Activated CD4-positive, alpha-beta T cell treated with anti-CD3 and anti-CD28 coated beads, Interleukin-2, amount 10 ng/mL, durations not matched to agents 7 days and 5 days (primary cell): Measurements from ENCODE around the gene KRTAP10-5. TPM values are rescaled to one million over a fixed set of nuclear protein-coding genes. Genes with fewer than 3 reads are reported as not detected.
"Not testable (repeated sequence)": the region's sequence is repeated elsewhere in the genome, so short reads cannot be mapped to it uniquely, and the experiment has no call there.

Experiments used
- CTCF ChIA-PET: fragments of 350-600 bp; sonication (Branson Sonifier 250); formaldehyde crosslinking; loops from one replicate; lab custom pipeline; 2021; ENCODE audit warnings: antibody characterized with exemption; lab: Charles Lee
- POLR2A ChIA-PET: fragments of 350-600 bp; sonication (Branson Sonifier 250); formaldehyde crosslinking; loops from one replicate; lab custom pipeline; 2021; ENCODE audit warnings: antibody characterized with exemption; lab: Charles Lee
- DNase-seq: peaks from one replicate; pipeline ENCODE4 v3.0.0-alpha.2; 2020
- H3K27ac Mint-ChIP-seq: one replicate; pipeline ENCODE4 v1.8.0; 2021; ENCODE audit warnings: mild to moderate bottlenecking, moderate library complexity, mixed read lengths
- H3K27me3 Mint-ChIP-seq: one replicate; pipeline ENCODE4 v1.8.0; 2021; ENCODE audit warnings: mixed read lengths
- H3K36me3 Mint-ChIP-seq: one replicate; pipeline ENCODE4 v1.8.0; 2021; ENCODE audit warnings: low read depth, mixed read lengths
- H3K4me1 Mint-ChIP-seq: one replicate; pipeline ENCODE4 v1.8.0; 2021; ENCODE audit warnings: mixed read lengths
- H3K4me3 Mint-ChIP-seq: one replicate; pipeline ENCODE4 v1.8.0; 2021; ENCODE audit warnings: mild to moderate bottlenecking, moderate library complexity, mixed read lengths
- H3K9me3 Mint-ChIP-seq: one replicate; pipeline ENCODE4 v1.8.0; 2021; ENCODE audit warnings: mixed read lengths
- total RNA-seq, 2 experiments: library from RNA; stranded (reverse); gene quantifications; one replicate each; pipeline ENCODE4 v1.2.3, GENCODE V29; 2021

KRTAP10-5 gene
- total RNA-seq, 2 experiments from 2014 or later, result not detected

DNA sequence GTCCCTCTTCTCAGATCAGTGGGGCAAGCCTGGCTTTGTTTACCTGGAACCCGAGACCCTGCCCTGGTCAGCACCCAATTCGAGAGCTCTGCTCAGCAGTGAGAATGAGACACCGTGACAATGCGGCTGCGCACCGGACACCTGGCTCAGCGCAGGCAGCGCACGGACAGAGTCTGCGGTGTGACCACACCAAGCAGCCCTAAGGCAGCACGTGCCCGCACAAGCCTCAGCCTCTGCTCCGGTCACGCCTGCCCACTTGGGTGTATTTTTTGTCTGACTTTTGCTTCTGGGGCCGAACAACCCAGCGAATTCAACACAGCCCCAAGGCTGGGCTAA lies 36.2 kb upstream of the KRTAP10-5 start:
- Mint-ChIP-seq H3K4me3 (no peak overlapping the region), H3K36me3 (peaks cover 28% of the 10 kb centered on the region), H3K27me3 (no peaks in the 10 kb centered on the region), H3K27ac (peak overlapping the region; percentile 48), H3K9me3 (peaks cover 30% of the 10 kb centered on the region), H3K4me1 (peaks cover 30% of the 10 kb centered on the region)
- ChIA-PET POLR2A (no interaction called here), CTCF (no interaction called here)
- no peak for DNase-seq

DNA sequence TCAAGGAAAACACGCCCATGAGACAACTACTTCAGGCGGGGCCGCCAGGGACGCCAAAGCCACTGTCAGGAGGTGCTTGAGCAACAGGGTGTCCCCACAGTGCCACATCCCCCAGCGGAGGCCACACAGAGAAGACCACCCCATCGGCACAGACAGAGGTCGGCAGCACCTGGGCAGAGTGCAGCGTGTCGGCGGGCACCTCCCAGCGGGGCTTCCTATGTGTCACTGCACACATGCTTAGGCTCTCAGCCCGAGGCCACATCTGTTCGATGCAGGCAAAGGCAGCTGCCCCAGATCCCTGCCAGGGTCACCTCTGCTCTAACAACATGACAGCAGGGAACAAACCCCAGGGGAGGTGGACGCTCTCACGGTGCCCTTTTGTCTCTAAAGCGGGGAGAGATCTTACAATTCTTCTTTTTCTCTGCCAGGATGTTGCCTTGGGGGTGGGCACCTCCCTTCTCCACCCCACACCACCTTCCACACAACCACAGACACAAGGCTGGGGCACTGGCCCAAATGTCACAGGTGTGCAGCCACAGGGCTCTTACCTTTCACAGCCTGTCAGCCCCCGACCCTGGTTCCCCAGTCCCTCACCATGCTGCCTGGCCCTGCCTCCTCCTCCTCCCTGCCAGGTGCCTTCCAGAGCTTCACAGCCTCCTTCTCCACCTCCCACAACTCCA lies 35.6 kb upstream of the KRTAP10-5 start:
- peaks cover 30% of the 10 kb centered on the region for H3K4me1 Mint-ChIP-seq
- ChIA-PET CTCF (no interaction called here), POLR2A (no interaction called here)
- no peak overlapping the region for H3K4me3 Mint-ChIP-seq
- no peaks in the 10 kb centered on the region for H3K27me3 Mint-ChIP-seq
- H3K9me3 Mint-ChIP-seq, result peaks cover 35% of the 10 kb centered on the region
- peaks cover 31% of the 10 kb centered on the region for H3K36me3 Mint-ChIP-seq
- H3K27ac Mint-ChIP-seq, result peak overlapping the region; percentile 48
- no peak for DNase-seq

DNA sequence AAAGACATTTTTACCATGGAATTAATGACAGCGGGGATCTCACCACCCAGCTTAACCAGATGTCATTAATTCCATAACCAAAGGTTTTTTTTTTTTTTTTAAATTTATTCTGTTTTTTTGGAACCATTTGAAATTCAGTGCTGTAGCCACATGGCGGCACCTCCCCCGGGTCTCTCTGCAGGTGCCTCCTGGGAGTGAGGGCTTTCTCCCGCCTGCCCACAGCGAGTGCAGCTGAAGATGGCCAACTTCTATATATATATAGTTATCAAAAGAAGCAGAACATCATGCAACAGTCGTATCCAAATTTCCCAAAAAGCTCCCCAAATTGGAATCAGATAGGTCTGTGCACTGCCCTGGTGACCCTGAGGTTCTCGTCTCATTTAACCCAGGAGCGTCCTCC lies 35.1 kb upstream of the KRTAP10-5 start:
- Mint-ChIP-seq H3K27me3 (no peaks in the 10 kb centered on the region), H3K27ac (no peak overlapping the region), H3K36me3 (peaks cover 26% of the 10 kb centered on the region), H3K4me1 (peaks cover 30% of the 10 kb centered on the region), H3K9me3 (peaks cover 34% of the 10 kb centered on the region), H3K4me3 (no peak overlapping the region)
- POLR2A ChIA-PET, result no interaction called here
- CTCF ChIA-PET, result interaction anchor here (0.6 kb wide), 2 partner anchors 14 to 380 kb away, joined by 4 to 5 read pairs; no protein-coding TSS in a partner anchor
- no peak for DNase-seq

DNA sequence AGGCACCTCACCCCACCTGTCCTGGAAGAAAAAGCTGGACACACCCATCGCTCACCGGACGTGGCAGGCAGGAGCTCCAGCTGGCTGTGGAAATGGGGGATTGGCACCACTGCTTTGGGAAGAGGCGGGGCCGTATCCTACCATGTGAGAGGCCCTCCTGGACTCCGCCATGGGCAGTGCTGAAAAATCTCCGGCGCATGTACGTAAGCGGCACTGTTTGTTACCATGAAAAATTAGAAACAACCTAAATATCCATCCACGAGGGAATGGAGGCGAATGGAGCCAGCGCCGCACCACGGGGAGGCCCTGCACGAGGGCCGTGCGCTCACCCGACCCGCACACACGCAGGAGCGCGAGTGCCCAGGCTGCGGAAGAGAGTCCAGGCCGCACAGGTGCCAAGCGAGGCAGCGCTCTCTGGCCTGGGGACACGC lies 34.6 kb upstream of the KRTAP10-5 start:
- POLR2A ChIA-PET, result no interaction called here
- H3K27me3 Mint-ChIP-seq, result no peaks in the 10 kb centered on the region
- no peak overlapping the region for H3K4me3 Mint-ChIP-seq
- H3K9me3 Mint-ChIP-seq, result peaks cover 34% of the 10 kb centered on the region
- DNase-seq, result no peak
- no peak overlapping the region for H3K27ac Mint-ChIP-seq
- peaks cover 23% of the 10 kb centered on the region for H3K36me3 Mint-ChIP-seq
- CTCF ChIA-PET, result interaction anchor here (0.6 kb wide), 2 partner anchors 14 to 380 kb away, joined by 4 to 5 read pairs; no protein-coding TSS in a partner anchor
- peaks cover 28% of the 10 kb centered on the region for H3K4me1 Mint-ChIP-seq

DNA sequence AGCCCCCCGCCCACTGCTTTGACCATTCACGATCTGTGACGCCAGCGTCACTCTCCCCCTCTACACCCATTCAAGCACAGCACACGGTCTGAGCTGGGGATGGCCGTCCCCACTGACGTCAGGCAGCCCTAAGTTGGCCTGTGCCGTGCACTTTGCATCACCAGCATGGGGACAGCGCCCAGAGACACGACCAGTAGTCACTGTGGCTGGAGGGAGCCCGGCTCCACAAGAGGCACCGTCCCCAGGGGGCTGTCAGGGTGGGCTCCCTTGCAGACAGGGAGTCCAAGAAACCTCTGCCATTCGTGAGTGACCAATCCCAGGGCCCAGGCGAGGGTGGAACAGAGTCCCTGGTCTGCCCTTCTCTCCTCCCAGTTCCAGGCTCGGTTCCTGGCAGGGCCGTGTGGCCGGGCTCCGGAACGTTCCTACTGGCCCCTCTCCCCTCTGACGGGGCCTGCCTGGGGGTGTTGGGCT lies 33.8 kb upstream of the KRTAP10-5 start:
- H3K27ac Mint-ChIP-seq, result no peak overlapping the region
- H3K27me3 Mint-ChIP-seq, result peaks cover 1% of the 10 kb centered on the region
- H3K4me1 Mint-ChIP-seq, result peaks cover 20% of the 10 kb centered on the region
- CTCF ChIA-PET, result no interaction called here
- DNase-seq, result no peak
- peaks cover 15% of the 10 kb centered on the region for H3K36me3 Mint-ChIP-seq
- peaks cover 34% of the 10 kb centered on the region for H3K9me3 Mint-ChIP-seq
- POLR2A ChIA-PET, result no interaction called here
- no peak overlapping the region for H3K4me3 Mint-ChIP-seq

DNA sequence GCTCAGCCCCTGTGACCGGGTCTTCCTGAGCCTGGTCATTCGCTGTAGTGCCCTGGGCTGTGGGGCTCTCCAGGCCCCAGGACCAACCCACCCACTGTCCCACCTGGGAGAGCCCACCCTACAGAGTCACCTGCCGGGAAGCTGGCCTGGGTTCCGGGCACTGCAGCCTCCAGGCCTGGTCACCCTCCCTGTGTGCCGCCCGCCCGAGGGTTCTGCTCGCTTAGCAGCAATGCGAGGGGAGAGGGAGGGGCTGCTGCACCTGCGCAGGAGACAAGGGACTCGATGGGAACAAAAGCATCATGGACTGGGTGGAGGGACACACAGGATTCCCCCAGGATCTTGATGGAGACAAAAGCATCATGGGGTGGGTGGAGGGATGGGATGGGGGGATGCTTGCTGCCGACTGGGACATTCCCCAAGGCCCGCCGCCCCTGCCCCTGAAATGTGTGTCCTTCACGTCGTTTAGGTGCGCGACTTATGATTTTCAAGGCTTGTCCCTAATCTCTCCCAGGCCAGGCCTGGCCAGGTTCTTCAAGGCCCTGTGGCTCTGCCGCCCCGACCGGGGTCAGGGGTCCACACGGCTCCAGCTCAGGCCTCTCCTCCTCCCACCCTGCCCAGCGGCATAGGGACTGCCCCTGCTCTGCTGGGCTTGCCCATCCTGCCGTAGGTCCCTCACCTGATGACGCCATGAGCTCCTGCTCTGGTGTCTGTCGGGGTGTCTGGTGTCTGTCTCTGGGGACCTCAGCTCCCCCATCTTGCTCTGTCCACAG lies 33.2 kb upstream of the KRTAP10-5 start:
- H3K36me3 Mint-ChIP-seq, result peaks cover 9% of the 10 kb centered on the region
- H3K27ac Mint-ChIP-seq, result no peak overlapping the region
- ChIA-PET POLR2A (no interaction called here), CTCF (no interaction called here)
- DNase-seq, result no peak
- peaks cover 31% of the 10 kb centered on the region for H3K9me3 Mint-ChIP-seq
- peaks cover 14% of the 10 kb centered on the region for H3K4me1 Mint-ChIP-seq
- H3K27me3 Mint-ChIP-seq, result peaks cover 1% of the 10 kb centered on the region
- no peak overlapping the region for H3K4me3 Mint-ChIP-seq

DNA sequence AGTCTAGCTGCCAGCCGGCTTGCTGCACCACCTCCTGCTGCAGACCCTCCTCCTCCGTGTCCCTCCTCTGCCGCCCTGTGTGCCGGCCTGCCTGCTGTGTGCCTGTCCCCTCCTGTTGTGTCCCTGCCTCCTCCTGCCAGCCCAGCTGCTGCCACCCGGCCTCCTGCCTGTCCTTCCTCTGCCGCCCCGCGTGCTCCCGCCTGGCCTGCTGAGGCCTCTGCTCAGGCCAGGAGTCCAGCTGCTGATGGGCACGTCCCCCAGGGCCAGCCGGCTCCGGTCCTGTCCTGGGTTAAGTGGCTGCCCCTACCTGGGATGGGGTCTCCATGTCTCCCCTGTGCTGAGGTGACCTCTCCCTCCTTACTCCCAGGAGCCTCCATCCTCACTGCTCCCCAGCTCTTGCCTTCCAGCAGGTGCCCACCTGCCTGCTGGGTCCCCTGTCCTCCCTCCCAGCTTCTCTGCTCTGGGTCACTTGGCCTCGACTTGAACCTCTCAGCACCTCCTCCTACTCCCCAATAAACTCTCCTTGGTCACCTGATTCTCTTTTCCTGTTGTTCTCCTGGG lies 32.3 kb upstream of the KRTAP10-5 start:
- peaks cover 4% of the 10 kb centered on the region for H3K36me3 Mint-ChIP-seq
- peaks cover 6% of the 10 kb centered on the region for H3K4me1 Mint-ChIP-seq
- H3K27ac Mint-ChIP-seq, result no peak overlapping the region
- no peak for DNase-seq
- no peak overlapping the region for H3K4me3 Mint-ChIP-seq
- ChIA-PET CTCF (no interaction called here), POLR2A (no interaction called here)
- H3K27me3 Mint-ChIP-seq, result peaks cover 3% of the 10 kb centered on the region
- H3K9me3 Mint-ChIP-seq, result peaks cover 24% of the 10 kb centered on the region

DNA sequence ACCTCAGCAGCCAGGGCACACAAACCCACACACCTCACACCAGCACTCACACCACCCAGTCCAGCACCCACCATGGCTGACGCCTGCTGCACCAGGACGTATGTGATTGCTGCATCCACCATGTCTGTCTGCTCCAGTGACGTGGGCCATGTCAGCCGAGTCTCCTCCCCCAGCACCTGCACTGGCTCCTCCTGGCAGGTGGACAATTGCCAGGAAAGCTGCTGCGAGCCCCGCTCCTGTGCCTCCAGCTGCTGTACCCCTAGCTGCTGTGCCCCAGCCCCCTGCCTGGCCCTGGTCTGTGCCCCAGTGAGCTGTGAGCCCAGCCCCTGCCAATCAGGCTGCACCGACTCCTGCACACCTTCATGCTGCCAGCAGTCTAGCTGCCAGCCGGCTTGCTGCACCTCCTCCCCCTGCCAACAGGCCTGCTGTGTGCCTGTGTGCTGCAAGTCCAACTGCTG lies 31.7 kb upstream of the KRTAP10-5 start, which contains the start of gene KRTAP10-8:
KRTAP10-8 (plus strand) TSS at position 51 of the 458 bp plus-strand sequence; CDS start at position 73, 22 bp downstream.
- peaks cover 4% of the 10 kb centered on the region for H3K27me3 Mint-ChIP-seq
- no peak for DNase-seq
- peaks cover 5% of the 10 kb centered on the region for H3K4me1 Mint-ChIP-seq
- H3K27ac Mint-ChIP-seq, result no peak within 1 kb of the TSS
- peaks cover 4% of the 10 kb centered on the region for H3K36me3 Mint-ChIP-seq
- H3K4me3 Mint-ChIP-seq, result no peak within 1 kb of the TSS
- CTCF ChIA-PET, result no interaction called here
- peaks cover 23% of the 10 kb centered on the region for H3K9me3 Mint-ChIP-seq
- POLR2A ChIA-PET, result no interaction called here

DNA sequence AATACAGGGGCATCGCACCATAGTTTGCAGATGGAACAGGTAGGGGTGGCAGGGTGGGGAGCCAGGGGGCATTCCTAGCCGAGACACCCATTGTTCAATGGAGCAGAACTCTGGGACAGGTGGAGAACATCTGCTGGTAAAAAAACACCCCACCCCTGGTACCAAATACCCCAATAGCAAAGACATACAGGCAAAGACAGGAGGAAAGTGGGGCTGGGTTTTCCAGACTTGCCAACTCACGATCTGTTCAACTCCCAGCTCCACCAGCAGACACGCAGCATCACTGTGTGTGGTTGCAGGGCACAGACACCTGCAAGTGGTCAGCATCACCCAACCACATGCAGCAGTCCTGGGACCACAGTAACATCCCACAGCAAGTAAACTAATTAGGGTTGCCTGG lies 31.1 kb upstream of the KRTAP10-5 start:
- H3K9me3 Mint-ChIP-seq, result peaks cover 23% of the 10 kb centered on the region
- POLR2A ChIA-PET, result no interaction called here
- peaks cover 6% of the 10 kb centered on the region for H3K27me3 Mint-ChIP-seq
- CTCF ChIA-PET, result no interaction called here
- no peak overlapping the region for H3K27ac Mint-ChIP-seq
- peaks cover 5% of the 10 kb centered on the region for H3K4me1 Mint-ChIP-seq
- no peak for DNase-seq
- peaks cover 4% of the 10 kb centered on the region for H3K36me3 Mint-ChIP-seq
- no peak overlapping the region for H3K4me3 Mint-ChIP-seq

DNA sequence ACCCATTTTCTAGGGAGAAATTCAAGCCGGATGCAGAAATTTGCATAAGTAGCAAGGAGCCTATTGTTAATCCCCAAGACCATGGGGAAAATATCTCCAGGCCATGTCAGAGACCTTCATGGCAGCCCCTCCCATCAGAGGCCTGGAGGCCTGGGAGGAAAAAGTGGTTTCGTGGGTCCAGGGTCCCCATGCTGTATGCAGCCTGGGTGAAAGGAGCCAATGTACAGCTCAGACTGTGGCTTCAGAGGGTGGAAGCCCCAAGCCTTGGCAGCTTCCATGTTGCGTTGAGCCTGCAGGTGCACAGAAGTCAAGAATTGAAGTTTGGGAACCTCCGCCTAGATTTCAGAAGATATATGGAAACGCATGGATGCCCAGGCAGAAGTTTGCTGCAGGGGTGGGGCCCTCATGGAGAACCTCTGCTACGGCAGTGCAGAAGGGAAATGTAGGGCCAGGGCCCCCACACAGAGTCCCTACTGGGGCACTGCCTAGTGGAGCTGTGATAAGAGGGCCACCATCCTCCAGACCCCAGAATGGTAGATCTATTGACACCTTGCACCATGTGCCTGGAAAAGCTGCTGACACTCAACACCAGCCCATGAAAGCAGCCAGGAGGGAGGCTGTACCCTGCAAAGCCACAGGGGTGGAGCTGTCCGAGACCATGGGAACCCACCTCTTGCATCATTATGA lies 29.9 kb upstream of the KRTAP10-5 start:
- Mint-ChIP-seq H3K27me3 (peaks cover 11% of the 10 kb centered on the region), H3K9me3 (peaks cover 23% of the 10 kb centered on the region)
- H3K27ac Mint-ChIP-seq, CTCF ChIA-PET, H3K36me3 Mint-ChIP-seq, DNase-seq, H3K4me3 Mint-ChIP-seq, H3K4me1 Mint-ChIP-seq, POLR2A ChIA-PET: not testable (repeated sequence)

DNA sequence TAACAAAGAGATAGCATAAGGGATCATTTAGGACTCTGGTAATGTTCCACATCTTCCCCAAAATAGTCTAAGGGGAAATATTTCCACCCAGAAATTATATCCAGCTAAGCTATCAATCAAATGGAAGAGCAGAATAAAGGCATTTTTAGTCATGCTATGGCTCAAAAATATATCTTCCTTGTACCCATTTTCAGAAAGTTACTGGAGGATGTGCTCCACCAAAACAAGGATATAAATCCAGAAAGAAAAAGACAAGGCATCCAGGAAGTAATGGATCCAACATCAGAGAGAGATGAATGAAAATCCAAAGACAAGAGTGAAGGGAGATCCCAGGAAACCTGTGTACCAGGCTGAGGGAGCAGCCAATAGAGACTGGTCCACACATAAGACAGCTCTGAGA lies 28.8 kb upstream of the KRTAP10-5 start:
- Mint-ChIP-seq H3K4me1 (no peaks in the 10 kb centered on the region), H3K27me3 (peaks cover 17% of the 10 kb centered on the region), H3K27ac (no peak overlapping the region), H3K36me3 (peaks cover 4% of the 10 kb centered on the region), H3K9me3 (peaks cover 30% of the 10 kb centered on the region), H3K4me3 (no peak overlapping the region)
- no peak for DNase-seq
- CTCF ChIA-PET, result interaction anchor here (1.0 kb wide), 1 partner anchor 18 kb away, joined by 3 read pairs; the partner anchor contains the start of gene KRTAP10-9
- POLR2A ChIA-PET, result no interaction called here

DNA sequence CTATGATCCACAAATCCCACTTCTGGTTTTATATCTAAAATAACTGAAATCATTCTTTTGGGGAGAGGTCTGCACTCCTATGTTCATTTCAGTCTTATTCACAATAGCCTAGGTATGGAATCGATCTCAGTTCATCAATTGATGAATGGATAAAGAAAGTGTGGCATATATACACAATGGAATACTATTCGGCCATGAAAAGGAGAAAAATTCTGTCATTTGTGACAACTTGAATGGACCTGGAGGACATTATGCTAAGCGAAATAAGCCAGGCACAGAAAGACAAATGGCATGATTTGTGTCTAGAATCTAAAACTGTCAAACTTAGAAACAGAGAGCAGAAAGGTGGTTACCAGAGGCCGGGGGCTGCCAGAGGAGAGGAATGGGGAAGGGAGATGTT lies 26.1 kb upstream of the KRTAP10-5 start:
- CTCF ChIA-PET, result no interaction called here
- Mint-ChIP-seq H3K9me3 (peaks cover 30% of the 10 kb centered on the region), H3K4me1 (no peaks in the 10 kb centered on the region), H3K27ac (no peak overlapping the region), H3K4me3 (no peak overlapping the region), H3K27me3 (peaks cover 17% of the 10 kb centered on the region), H3K36me3 (peaks cover 3% of the 10 kb centered on the region)
- POLR2A ChIA-PET, result no interaction called here
- no peak for DNase-seq
